ENCODE results near the gene ITPR1.

DNA sequence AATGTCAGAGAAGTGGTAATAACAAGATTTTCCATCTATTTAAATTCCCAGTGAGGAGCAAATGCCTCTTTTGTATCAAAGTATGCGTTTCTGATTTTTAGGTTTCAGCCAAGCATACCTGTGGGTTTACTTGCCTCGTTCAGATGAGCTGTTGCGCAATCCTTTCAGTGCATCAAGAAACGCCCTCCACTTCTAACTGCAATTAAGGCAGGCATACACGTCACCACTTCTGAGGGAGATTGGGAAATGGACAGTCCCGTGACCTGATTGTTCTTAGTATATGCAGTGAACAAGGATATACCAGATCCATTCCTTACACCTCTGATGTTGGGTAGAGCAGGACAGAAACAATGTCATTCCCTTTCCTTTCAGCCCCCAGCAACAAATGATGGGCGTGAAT lies 219.0 kb downstream of the ITPR1 start:
- TF ChIP-seq POLR2AphosphoS5 (IDR thresholded peaks at IDR 0.05) (peak in 1 of 3 donors; percentile 86), POLR2A (IDR thresholded peaks at IDR 0.05) (no peak), EP300 (IDR thresholded peaks at IDR 0.05) (no peak)
- TF ChIP-seq, protein P1, sequence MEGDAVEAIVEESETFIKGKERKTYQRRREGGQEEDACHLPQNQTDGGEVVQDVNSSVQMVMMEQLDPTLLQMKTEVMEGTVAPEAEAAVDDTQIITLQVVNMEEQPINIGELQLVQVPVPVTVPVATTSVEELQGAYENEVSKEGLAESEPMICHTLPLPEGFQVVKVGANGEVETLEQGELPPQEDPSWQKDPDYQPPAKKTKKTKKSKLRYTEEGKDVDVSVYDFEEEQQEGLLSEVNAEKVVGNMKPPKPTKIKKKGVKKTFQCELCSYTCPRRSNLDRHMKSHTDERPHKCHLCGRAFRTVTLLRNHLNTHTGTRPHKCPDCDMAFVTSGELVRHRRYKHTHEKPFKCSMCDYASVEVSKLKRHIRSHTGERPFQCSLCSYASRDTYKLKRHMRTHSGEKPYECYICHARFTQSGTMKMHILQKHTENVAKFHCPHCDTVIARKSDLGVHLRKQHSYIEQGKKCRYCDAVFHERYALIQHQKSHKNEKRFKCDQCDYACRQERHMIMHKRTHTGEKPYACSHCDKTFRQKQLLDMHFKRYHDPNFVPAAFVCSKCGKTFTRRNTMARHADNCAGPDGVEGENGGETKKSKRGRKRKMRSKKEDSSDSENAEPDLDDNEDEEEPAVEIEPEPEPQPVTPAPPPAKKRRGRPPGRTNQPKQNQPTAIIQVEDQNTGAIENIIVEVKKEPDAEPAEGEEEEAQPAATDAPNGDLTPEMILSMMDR (IDR thresholded peaks at IDR 0.05), result no peak
